GM13976 (cell line): ENCODE results near the gene PIEZO2.

Experiments used
- DNase-seq: peaks from one replicate; pipeline ENCODE4 v3.0.0; 2012; ENCODE audit warnings: low spot score
- CTCF ChIP-seq: IDR thresholded peaks from 2 replicates; pipeline ENCODE4 v1.5.1; 2012; ENCODE audit warnings: borderline replicate concordance, mild to moderate bottlenecking; ENCODE audit not compliant: insufficient read depth; ENCODE audit errors: extremely low read depth, missing control alignments, control extremely low read depth
- in situ Hi-C: fragments of 300-500 bp; cut with MboI; formaldehyde crosslinking; loops from one replicate; pipeline ENCODE4 v1.12.0; 2022; ENCODE audit warnings: low sequenced_read_pairs, mixed read lengths, inconsistent platforms; ENCODE audit not compliant: unreplicated experiment

Gene PIEZO2

GRCh38 chr18:10748641-10749040 is 400.7 kb downstream of the PIEZO2 start:
- no peak for TF ChIP-seq CTCF
- DNase-seq, result no peak
- in situ Hi-C loops, result no loop called here

- no peak for TF ChIP-seq CTCF
- in situ Hi-C loops, result no loop called here
Measured at GRCh38 chr18:10745971-10746370, 403.4 kb downstream of the PIEZO2 start.

GRCh38 chr18:10745219-10745618 is 404.1 kb downstream of the PIEZO2 start:
- DNase-seq, result no peak
- TF ChIP-seq CTCF, result no peak
- in situ Hi-C loops, result no loop called here

More at GRCh38 chr18:10745971-10746370, 403.4 kb downstream of the PIEZO2 start:
- DNase-seq, result no peak

DNA sequence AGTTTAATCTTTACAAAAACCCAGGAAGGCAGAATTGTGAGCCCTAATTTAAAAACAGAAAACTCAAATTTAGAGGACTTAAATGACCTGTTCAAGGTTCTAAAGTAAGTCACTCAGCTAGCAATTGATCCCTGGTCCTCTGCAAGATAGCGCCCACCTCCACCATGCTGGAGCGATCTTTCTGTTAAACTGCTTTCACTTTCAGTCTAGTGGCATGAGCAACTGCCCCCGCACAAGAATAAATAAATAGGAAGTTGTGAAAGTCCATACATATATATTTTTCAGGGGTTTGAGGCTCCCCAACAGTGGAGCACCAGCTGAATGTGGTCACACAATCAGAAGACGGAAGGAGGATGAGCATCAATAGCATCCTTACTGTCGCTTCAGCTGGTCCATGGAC is 405.6 kb downstream of the PIEZO2 start:
- no peak for DNase-seq
- in situ Hi-C loops, result no loop called here
- TF ChIP-seq CTCF, result no peak

DNA sequence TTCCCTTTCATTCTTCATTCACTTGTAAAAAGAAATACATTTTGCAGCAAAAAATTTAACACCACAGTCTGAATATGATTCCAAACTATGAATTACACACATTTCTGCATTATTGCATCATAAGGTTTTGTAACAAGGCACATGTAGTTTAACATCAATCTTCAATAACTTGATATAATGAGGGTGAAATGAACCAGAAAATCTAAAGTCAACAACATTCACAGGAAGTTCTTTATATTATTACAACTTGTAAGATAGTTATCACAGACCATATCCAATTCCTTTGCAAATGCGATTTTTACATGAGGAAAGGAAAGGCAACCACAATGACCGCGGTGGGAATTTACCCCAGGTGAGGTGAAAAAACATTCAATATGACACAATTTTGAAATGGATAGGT is 410.2 kb downstream of the PIEZO2 start:
- no peak for TF ChIP-seq CTCF
- in situ Hi-C loops, result no loop called here
- DNase-seq, result no peak

DNA sequence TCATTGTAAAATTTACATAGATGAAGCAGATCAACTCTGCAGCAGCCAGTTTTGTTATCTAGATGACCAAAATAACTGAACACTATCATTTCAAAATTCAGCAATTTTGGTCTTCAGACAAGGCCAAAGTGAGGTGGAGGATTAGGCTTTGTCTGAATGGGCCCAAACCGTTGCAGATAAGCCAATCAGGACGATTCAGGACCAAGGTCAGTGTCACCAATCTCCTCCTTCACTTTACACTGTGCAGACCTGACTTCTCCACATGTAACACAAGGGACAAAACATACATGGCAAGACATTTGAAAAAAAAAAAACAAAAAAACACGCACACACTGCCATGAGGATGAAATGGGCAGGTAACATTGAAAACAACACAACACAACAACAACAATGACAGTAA is 412.4 kb downstream of the PIEZO2 start:
- in situ Hi-C loops, result no loop called here
- no peak for DNase-seq
- no peak for TF ChIP-seq CTCF

- DNase-seq, result no peak
Measured at GRCh38 chr18:10732990-10733389, 416.4 kb downstream of the PIEZO2 start.

More at GRCh38 chr18:10732990-10733389, 416.4 kb downstream of the PIEZO2 start:
- in situ Hi-C loops, result no loop called here
- TF ChIP-seq CTCF, result no peak
